CD4-positive, alpha-beta T cell treated with Interferon alpha-2 for 1 hour (primary cell): ENCODE data around the gene ATP2B2.
"Not testable (repeated sequence)": the region's sequence is repeated elsewhere in the genome, so short reads cannot be mapped to it uniquely, and the experiment has no call there.

Experiments
- DNase-seq, 2 donors: peaks; one replicate each; pipeline ENCODE4 v3.0.0-alpha.2; 2020 to 2022

ATP2B2 gene

DNA sequence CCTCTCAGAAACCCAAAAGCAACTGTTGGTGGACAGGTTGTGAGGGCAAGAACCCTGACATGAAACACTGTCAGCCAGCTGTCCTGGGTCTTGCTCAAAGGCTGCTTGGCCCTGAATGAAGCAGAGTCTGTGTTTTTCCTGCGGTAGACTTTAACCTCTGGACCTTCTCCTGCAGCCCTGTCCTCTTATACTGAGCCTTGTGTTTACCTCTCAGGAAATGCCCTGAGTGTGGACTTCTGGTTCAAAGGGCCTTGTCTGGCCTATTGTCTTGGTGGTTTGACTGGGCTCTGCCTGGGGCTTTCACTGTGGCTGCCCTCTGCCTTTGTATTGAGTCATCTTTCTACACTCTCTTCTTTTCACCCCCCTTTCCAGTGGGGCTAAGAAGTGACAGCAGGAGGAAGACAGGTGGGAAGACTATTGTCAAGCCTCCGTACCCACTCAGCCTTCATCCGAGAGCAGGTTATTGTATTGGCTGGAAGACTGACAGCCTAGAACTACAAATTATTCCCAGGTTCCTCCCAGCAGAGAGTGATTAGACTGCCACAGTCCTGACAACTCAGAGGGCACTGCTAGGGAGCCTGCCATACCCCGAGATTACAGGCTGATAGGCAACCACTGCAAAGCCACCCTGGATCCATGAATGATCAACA is 187.9 kb downstream of the ATP2B2 start:
- DNase-seq = no peak

DNA sequence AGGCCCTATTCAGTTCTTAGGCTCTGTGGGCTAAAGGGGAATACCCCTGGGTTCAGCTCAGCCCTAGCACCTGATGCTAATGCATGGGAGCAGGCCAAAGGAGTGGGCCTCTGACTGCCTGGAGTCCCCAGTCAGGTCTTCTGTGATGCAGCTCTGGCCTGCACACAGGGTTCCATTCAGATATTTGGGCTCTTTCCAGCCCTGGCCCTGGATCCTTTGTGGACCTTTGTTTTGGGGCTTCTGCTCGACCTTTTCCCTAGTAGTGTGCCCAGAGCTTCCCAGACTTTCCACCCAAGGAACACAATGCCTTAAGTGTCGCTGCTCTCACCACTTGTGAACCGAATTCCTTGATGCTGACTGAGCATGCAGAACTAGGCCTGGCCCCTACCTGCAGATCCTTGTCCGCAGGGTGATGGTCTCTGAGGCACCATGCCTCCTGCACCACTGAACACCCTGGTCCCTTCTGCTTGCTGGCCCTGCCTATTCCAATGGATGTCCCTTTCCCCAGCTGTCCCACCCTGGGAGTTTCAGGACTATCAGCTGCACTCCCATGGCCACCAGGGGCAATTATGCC is 189.5 kb downstream of the ATP2B2 start:
- DNase-seq = no peak

DNA sequence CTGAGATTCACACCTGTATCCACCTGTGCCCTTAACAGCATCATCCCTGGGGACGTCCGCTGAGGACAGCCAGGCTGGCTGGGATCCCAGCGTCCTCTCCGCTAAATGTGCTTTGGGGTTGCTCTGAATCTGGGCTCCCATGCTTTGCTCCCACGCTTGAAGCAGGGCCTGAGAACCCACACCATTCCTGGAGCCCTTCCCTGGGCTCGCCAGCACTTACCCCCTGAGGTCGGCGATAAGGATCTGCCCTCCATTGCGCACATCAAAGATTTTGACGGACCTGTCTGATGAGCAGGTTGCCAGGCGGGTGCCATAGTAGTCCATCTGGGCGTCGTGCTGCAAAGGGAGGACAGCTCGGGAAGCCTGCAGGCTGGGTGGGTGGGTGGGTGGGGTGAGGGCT is 190.3 kb downstream of the ATP2B2 start:
- DNase-seq = no peak

DNA sequence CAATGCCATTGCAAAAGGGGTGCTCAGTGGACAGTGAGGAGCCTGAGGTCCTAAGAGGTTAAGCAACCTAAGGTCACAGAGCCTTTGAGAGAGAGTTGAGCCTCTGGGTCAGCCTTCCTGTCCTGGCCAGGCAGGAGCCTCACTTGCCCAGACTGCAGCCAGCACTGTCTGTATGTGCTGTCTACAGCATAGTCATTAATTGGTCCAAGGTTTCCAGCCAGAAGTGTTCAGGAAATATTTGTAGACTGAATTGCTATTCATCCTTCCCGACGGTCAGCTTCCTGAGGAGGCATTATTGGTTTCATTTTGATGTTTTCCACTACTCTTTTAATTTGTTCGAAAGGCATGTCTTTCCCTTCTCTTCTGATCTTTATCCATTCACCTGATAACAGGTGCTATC is 192.5 kb downstream of the ATP2B2 start:
- no peak for DNase-seq

DNA sequence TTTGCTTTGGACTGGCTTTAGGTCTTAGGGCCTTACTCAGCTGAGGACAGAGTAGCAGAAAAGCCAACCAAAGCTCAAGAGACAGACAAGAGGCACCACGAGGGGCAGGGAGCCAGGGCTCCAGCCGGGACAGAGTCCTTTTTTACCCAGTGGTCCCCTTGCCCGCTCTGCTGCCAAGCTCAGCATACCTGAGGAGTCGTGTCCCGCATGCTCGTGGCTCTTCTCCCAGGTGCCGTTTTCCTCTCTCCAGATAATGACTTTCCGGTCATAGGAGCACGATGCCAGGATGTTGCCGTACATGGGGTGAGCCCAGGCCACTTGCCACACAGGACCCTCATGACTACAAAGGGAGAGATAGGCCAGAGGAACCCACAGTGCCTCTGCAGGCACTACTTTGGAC is 193.0 kb downstream of the ATP2B2 start:
- no peak for DNase-seq

DNA sequence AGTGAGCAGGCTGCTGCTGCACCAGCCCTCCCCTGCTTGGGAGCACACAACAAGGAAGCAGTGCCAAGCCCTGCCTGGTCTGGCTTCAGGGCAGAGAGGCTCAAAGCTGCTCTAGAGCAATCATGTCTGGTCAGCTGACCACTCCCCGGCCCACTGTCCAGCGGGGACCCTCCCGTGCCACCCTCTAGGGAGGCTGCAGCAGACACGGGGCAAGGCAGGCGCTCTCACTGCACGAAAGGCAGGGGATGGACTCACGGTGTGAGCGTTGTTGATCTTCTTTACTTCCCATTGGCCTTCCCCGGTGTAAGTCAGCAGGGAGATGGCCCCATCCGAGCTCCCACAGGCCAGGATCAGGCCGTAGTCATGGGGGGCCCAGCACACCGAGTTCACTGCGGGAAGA is 193.7 kb downstream of the ATP2B2 start:
- DNase-seq = no peak

DNA sequence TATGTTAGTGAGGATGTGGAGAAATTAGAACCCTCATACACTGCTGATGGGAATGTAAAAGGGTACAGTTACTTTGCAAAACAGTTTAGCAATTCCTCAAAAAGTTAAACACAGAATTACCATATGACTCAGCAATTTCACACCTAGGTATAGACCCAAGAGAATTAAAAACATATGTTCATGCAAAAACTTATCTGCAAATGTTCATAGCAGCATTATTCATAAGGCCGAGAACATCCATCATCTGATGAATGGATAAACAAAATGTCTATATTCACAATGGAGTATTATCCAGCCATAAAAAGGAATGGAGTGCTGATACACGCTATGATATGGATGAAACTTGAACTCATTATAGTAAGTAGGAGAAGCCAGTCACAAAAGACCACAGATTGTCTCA is 194.8 kb downstream of the ATP2B2 start:
- no peak for DNase-seq

DNA sequence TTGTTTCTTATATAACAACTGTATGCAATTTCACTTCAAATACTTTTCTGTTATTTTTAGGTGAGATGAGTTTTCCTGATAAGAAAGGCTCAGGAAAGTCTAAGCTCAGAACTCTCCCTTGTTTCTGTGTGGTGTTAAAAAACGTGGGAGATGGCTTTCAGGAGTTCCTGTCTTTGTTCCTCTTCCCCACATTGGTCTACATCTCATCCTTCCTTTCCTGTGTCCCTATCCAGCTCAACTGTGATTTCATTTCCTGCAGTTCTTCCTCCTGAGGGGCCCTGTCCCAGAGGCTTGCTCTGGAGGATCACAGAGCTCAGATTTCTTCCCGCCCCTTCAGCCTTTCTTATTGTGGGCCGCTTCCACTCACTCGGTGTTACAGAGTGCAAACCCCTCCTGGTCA is 195.7 kb downstream of the ATP2B2 start:
- no peak for DNase-seq

DNA sequence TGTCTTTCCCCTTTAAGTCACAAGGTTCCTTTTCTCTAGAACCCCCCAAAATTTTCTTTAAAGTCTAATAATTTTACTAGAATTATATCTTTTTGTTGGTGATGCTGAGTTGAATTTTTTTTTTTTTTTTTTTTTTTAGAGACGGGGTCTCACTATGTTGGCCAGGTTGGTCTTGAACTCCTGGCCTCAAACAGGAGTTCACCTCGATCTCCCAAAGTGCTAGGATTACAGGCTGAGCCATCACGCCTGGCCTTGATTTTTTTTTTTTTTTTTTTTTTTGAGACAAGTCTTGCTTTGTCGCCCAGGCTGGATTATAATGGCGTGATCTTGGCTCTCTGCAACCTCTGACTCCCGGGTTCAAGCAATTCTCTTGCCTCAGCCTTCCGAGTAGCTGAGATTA is 196.7 kb downstream of the ATP2B2 start:
- DNase-seq = no peak

DNA sequence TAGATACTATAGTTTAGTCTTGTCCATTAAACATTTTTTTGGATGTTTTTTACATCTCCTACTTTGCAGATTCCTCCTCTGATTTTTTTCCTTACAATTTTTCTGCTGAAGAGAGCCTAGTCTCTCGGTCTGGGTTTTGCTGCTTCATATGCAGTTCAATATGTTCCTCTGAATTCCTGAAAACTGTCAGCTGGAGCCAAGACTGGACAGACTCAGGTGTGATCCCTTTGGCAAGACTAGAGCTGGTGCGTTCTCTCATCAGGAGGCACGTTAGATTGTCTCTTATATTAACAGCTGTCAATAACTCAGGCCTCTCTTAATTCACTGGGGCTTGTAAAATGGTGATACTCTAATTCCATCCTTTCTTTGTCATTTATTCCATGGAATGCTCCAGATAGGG is 199.2 kb downstream of the ATP2B2 start:
- DNase-seq = no peak

DNA sequence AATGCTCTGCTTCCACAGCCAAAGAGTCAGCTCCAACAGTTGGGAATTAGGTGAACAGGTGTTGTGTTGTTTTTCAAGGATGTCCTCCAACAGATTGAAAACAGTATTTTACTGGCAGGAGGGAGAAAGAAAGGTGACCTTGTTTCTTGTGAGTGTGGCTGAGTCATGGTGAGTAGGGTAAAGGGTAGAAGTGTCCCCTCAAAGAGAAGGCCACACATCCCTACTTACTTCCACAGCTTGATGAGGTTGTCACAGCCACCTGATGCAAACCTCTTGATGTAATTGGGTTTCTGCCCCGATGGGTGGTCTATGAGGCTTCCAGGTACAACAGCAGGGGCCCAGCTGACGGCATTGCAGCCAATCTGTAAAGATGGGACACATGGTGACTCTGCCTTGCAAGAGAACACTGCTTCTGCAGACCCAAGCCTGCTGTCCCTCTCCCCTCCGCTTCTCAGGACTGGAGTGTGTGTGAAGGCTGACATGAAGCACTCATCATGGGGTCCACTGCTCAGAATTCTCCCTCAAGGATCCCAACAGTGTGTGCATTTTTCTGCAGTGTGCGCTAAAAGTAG is 200.0 kb downstream of the ATP2B2 start:
- no peak for DNase-seq

DNA sequence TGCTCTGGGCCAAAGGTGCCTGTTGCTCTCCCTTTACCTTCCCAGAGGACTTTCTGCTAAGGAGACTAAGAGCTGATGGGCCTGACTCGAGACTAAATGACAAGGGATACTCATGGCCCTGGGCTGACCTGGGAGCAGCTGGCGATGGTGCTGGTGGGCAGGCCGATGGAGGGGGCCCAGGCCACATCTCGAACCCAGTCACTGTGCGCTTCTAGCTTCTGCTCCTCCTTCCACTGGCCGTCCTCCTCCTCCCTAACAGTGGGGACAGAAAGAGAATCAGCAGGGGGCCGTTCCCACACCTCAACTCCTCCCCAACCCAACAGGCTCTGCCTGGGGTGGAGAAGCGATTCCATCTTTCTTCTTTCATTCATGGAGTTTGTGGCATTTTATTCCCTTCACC is 200.5 kb downstream of the ATP2B2 start:
- no peak for DNase-seq

DNA sequence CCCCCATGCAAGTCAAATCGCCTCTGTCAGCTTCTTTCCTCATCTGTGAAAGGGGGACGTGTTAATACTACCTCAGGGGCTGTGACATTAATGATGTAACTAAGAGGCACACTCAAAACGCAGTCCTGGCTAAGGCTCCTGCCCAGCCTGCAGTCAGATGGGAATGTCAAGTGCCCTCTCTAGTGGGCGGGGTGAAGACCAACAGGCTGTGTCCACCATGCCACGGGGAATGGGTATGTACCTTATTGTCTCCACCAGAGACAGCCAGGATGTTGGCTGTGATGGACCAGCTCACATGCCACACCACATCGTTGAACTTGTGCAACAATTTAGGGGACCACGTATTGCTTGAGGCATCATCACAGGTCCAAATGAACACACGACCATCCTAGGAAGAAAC is 201.6 kb downstream of the ATP2B2 start:
- no peak for DNase-seq

DNA sequence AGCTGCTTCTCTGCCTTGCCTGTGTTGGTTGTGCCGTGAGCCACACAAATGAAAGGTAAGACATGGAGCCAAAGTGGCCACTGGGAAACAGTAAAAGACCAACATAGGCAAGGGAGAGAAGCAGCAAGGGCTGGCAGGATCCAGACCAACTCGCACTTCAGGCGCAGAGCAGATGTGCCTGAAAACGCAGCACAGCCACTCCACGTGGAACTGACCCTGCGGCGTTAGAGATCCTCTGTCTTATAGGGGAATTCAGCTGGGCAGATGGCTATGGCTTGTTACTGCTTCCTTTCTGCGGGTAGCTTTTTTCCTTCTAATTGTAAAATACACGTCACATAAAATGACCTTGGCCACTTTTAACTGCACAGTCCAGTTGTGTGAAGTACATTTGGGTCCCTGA is 202.3 kb downstream of the ATP2B2 start:
- DNase-seq = no peak

DNA sequence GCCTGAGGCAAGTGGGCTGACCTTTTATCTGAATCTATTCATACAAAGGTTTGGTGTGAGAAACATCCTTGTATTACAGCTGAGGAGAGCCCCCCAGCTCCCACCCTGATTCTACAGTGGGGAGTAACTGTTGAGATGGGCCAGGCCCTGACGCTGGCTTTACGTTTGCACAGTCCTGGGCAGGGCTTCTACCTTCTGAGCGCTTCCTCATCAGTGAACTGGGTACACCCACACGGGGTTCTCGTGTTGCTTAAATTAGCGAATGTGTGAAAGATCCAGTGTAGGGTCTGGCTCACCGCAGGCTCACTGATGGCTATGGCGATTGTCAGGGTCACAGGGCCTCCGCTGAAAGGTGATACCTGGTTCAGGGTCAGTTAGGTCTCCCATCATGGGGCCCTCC is 205.3 kb downstream of the ATP2B2 start:
- no peak for DNase-seq

DNA sequence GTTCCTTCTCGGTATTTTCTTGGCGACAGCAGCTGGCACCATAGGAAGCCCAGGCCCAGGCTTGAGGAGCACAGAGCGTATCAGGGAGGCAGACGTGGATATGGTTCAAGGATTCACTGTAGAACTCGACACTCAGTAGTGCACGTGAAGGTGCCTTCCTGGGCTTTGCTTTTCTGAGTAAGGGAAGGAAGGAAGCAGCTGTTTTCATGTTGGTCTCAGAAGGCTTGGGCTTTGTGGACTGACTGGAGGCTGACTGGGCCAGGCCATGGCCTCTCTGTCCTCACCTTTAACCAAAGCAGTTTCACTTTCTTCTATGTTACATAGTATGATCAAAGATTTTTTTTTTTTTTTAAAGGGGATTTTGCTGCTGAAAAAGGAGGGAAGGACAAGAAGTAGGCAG is 205.7 kb downstream of the ATP2B2 start:
- no peak for DNase-seq

DNA sequence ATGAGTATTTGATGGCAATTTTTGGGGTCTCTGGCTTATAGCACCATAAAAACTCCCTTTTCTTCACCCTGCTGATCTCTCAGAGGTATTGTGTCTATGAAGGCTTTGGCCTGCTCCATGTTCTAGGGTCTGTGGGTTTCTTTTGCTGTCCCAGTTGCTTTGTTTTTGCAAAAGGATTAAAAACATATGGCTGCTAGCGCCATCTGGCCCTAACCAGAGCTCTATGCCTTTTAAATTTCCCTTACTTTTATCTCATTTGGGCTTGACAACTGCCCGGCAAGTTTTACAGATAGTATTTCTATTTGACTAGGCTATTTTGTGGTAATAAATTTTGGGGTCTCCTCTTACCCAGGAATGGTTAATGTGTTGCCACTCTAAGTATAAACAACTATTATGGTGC is 206.2 kb downstream of the ATP2B2 start:
- DNase-seq = peak in 1 of 2 donors; percentile 16

DNA sequence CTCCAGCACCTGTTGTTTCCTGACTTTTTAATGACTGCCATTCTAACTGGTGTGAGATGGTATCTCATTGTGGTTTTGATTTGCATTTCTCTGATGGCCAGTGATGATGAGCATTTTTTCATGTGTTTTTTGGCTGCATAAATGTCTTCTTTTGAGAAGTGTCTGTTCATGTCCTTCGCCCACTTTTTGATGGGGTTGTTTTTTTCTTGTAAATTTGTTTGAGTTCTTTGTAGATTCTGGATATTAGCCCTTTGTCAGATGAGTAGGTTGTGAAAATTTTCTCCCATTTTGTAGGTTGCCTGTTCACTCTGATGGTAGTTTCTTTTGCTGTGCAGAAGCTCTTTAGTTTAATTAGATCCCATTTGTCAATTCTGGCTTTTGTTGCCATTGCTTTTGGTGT is 207.3 kb downstream of the ATP2B2 start:
- DNase-seq = not testable (repeated sequence)

DNA sequence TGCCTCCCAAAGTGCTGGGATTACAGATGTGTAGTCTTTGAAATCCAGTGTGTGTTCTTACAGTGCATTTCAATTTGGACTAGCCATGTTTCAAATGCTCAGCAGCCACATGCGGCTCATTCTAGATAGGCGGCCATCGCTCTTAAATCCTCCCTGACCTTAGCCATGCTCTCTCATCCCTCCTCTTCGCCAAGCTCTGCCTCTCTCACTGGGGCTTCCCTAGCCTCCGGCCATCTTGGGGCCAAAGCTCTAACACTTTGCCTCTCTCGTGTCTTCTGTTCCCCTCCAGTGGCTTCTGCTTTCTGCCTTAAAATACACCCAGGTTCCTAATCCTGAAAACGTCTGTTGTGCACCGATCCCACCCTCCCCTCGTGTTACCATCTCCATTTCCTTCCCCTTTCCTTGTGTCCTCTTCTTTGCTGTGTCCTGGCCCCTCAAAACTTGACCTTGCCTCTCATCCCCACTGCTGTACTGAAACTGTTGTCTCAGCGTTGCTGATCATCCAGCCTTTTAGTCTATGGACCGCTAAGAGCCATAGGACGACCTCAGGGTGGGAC is 211.3 kb downstream of the ATP2B2 start:
- DNase-seq = no peak

DNA sequence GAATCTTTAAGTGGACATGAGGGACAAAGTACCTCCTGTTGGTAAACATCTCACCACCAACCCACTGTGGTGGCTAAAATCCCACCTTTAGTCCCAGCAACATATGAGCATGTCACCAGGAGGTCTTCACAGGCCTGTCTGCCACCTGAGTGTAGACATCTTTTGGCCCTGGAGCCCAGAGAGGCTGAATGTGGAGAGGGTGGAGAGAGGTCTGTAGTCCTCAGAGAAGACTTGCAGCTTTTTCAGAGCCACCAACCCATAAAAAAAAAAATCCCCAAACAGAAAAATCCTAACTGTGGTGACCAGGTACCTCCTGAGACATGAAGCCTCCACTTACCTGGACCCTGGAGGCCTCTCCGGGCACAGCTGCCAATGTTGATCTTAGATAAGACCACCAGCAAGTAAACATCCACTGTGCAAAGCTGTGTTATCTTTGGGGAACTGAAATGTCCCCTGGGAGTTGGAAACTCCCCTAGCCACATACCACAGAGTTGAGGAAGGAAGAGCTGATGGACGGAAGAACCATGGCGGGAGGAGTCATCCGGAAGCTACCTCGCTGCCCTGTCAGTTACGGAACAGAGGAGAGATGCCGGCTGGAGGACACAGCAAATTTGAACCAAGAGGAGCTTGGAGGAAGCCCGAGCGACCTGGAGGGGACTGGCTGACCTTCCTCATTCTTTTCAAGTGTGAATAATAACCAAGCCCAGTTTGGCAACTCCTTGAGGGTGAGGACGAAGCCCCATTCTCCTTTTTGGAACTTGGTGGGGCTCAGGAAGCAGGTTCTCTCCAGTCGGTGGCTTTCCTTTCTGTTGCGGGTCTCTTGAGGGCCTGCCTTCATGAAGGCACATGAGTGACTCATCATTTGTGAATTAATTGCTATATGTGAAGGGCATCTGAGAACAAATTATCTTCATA is 212.6 kb downstream of the ATP2B2 start, which contains the start of gene GHRL:
Gene GHRL (minus strand): TSS at position 443 of the 915 bp plus-strand sequence. CDS start 2,767 bp downstream, outside the sequence.
- peak; percentile 15 to 63 for DNase-seq

DNA sequence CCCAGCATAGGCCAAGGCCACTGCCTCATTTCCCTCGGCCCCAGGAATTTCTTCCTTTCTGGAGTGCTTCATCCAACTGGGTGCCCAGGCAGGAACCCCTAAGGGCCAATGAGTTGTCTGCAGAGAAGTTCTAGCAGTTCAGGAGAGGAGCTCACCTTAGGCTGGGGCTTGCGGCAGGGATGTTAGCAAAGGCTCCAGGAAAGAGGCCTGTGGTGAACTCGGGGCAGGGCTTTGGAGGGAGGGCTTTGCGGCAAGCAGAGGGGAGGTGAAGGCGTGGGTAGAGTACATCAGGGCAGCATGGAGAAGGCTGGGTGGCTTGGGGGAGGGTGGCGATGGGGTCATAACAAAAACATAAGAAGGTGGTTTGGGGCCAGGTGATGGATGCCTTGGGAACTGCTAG is 213.7 kb downstream of the ATP2B2 start:
- no peak for DNase-seq

DNA sequence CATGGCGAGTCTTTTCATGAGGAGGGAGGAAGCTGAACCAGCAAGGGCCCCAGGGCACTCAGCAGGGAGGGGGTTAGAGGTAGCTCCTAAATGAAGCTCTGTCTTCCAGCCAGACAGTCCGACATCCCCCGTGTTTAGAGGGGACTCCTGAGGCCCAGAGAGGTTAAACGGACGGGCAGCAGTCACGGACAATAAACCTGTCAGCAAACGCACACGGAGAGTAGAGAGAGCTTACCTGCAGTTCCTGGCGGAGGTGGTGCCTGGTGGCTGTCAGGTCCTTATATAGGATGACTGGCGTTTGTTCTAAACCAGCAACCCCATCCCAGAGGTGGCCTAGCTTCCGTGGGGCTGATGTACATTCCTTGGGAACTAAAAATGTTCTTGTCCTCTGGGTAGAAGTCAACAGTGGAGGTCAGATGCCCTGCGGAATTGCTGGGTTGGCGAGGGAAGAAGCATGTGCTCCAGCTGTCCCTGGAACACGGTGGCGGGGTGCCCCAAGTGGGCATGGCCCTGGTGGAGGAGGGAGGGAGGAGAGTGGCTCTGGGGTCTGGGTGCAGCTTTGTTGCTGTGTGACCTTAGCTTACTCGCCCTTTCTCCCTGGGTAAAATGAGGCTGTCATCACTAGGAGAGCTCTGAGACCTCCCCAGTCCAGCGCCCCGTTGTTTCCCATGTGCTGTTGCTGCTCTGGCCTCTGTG is 214.8 kb downstream of the ATP2B2 start:
- no peak for DNase-seq
